GM23248 (cell line): ENCODE results near the gene PPEF1.

Experiments used
- EZH2 ChIP-seq: fragments of 200-600 bp; sonication (generic); IDR thresholded peaks from 2 replicates; pipeline ENCODE4 v1.6.1; 2018; ENCODE audit warnings: antibody characterized with exemption, mild to moderate bottlenecking; ENCODE audit not compliant: insufficient read depth, poor library complexity, severe bottlenecking
- EZH2phosphoT487 ChIP-seq: fragments of 200-600 bp; sonication (generic); IDR thresholded peaks from 2 replicates; pipeline ENCODE4 v1.6.1; 2018; ENCODE audit warnings: antibody characterized with exemption, moderate library complexity, mild to moderate bottlenecking, low read depth; ENCODE audit not compliant: insufficient read depth

- TF ChIP-seq EZH2phosphoT487 (no peak), EZH2 (no peak)
Measured at GRCh38 chrX:18707426-18708049, at the start of gene PPEF1.
